AG04450 (cell line): Measurements from ENCODE around the gene FADS2. TPM values are rescaled to one million over a fixed set of nuclear protein-coding genes. Genes with fewer than 3 reads are reported as not detected.

Experiments
- CTCF ChIA-PET: fragments of 300-600, 350-600 bp; formaldehyde crosslinking; extraction: SDS; loops from one replicate; lab custom pipeline; 2022; ENCODE audit warnings: antibody characterized with exemption, inconsistent platforms; lab: Charles Lee
- POLR2A ChIA-PET: fragments of 350-600 bp; formaldehyde crosslinking; extraction: SDS; loops from one replicate; lab custom pipeline; 2021; ENCODE audit warnings: antibody characterized with exemption, inconsistent platforms; lab: Yijun Ruan, JAX
- DNase-seq: peaks from one replicate; pipeline ENCODE4 v3.0.0-alpha.2; 2011; ENCODE audit warnings: low read depth, low spot score
- H3K27ac ChIP-seq: one replicate; pipeline ENCODE4 v1.5.1; 2012; ENCODE audit warnings: low read depth, low read length, control low read depth
- H3K27me3 ChIP-seq: one replicate; pipeline ENCODE4 v1.6.0; 2012; ENCODE audit warnings: low read length; ENCODE audit not compliant: control insufficient read depth, insufficient read depth
- H3K4me3 ChIP-seq: 2 replicates; pipeline ENCODE4 v1.5.1; 2011; ENCODE audit warnings: mild to moderate bottlenecking, low read depth, low read length, control low read depth
- H3K9me3 ChIP-seq: 2 replicates; pipeline ENCODE4 v1.5.1; 2012; ENCODE audit warnings: low read length; ENCODE audit not compliant: control insufficient read depth, insufficient read depth
- CTCF ChIP-seq: IDR thresholded peaks from 2 replicates; pipeline ENCODE4 v1.5.1; 2011; ENCODE audit warnings: low read depth, low read length, control low read depth, inconsistent platforms
- polyA plus RNA-seq: library from polyadenylated mRNA; depleted of rRNA; stranded (reverse); fragments of >200 nt; gene quantifications from 2 replicates; pipeline ENCODE4 v1.2.3, GENCODE V29; 2011

Gene FADS2
- polyA plus RNA-seq, 1 experiment = 183 TPM

- no peak for TF ChIP-seq CTCF
Measured at GRCh38 chr11:61832754-61833153, 4.7 kb downstream of the FADS2 start.

GRCh38 chr11:61833471-61833870, 5.4 kb downstream of the FADS2 start:
- POLR2A ChIA-PET = no interaction called here
- Histone ChIP-seq H3K27me3 (no peaks in the 10 kb centered on the region), H3K27ac (no peak overlapping the region), H3K4me3 (no peak overlapping the region), H3K9me3 (no peaks in the 10 kb centered on the region; the same call in 1 of the 2 replicates)
- no peak for DNase-seq
- no peak for TF ChIP-seq CTCF
- CTCF ChIA-PET = interaction anchor here (1.1 kb wide), 1 partner anchor 36 kb away, joined by 4 read pairs; no protein-coding TSS in a partner anchor

More at GRCh38 chr11:61832754-61833153, 4.7 kb downstream of the FADS2 start:
- no peak for DNase-seq
- Histone ChIP-seq H3K27me3 (no peaks in the 10 kb centered on the region), H3K27ac (no peak overlapping the region), H3K9me3 (no peaks in the 10 kb centered on the region; the same call in 1 of the 2 replicates), H3K4me3 (no peak overlapping the region)
- POLR2A ChIA-PET = no interaction called here
- CTCF ChIA-PET = interaction anchor here (1.1 kb wide), 1 partner anchor 35 kb away, joined by 4 read pairs; no protein-coding TSS in a partner anchor

GRCh38 chr11:61833926-61834277, 5.8 kb downstream of the FADS2 start:
- H3K4me3 ChIP-seq = no peak overlapping the region
- H3K27ac ChIP-seq = no peak overlapping the region
- no peak for DNase-seq
- TF ChIP-seq CTCF = no peak
- POLR2A ChIA-PET = interaction anchor here (1.2 kb wide), 1 partner anchor 18 kb away, joined by 5 read pairs; no protein-coding TSS in a partner anchor
- CTCF ChIA-PET = interaction anchor here (0.8 to 1.1 kb wide), 2 partner anchors 36 to 57 kb away, joined by 3 to 4 read pairs; no protein-coding TSS in a partner anchor
- no peaks in the 10 kb centered on the region for H3K27me3 ChIP-seq
- no peaks in the 10 kb centered on the region; the same call in 1 of the 2 replicates for H3K9me3 ChIP-seq

GRCh38 chr11:61834278-61835048, 6.4 kb downstream of the FADS2 start:
- CTCF ChIA-PET = interaction anchor here (0.7 to 0.8 kb wide), 2 partner anchors 56 to 561 kb away, joined by 3 read pairs; no protein-coding TSS in a partner anchor
- POLR2A ChIA-PET = interaction anchor here (1.2 kb wide), 1 partner anchor 19 kb away, joined by 5 read pairs; no protein-coding TSS in a partner anchor
- no peaks in the 10 kb centered on the region for H3K27me3 ChIP-seq
- H3K4me3 ChIP-seq = no peak overlapping the region
- H3K9me3 ChIP-seq = no peaks in the 10 kb centered on the region; the same call in 1 of the 2 replicates
- H3K27ac ChIP-seq = peak overlapping the region; percentile 61
- no peak for DNase-seq
- TF ChIP-seq CTCF = no peak

GRCh38 chr11:61836193-61836592, 8.1 kb downstream of the FADS2 start:
- H3K4me3 ChIP-seq = no peak overlapping the region
- ChIA-PET POLR2A (no interaction called here), CTCF (no interaction called here)
- no peak for TF ChIP-seq CTCF
- H3K27me3 ChIP-seq = no peaks in the 10 kb centered on the region
- no peak for DNase-seq
- no peaks in the 10 kb centered on the region; the same call in 1 of the 2 replicates for H3K9me3 ChIP-seq
- no peak overlapping the region for H3K27ac ChIP-seq
